C1 segment of cervical spinal cord (tissue), 14 donors: ENCODE data around the gene RANBP3.
A peak's percentile ranks its signal among the peaks of the same experiment; 100 is the strongest.
"Not testable (repeated sequence)": the region's sequence is repeated elsewhere in the genome, so short reads cannot be mapped to it uniquely, and the experiment has no call there.

Source experiments
- DNase-seq, 14 donors: peaks; one replicate each; lab custom pipeline; 2025; lab: John Stamatoyannopoulos, UW

Gene RANBP3

DNA sequence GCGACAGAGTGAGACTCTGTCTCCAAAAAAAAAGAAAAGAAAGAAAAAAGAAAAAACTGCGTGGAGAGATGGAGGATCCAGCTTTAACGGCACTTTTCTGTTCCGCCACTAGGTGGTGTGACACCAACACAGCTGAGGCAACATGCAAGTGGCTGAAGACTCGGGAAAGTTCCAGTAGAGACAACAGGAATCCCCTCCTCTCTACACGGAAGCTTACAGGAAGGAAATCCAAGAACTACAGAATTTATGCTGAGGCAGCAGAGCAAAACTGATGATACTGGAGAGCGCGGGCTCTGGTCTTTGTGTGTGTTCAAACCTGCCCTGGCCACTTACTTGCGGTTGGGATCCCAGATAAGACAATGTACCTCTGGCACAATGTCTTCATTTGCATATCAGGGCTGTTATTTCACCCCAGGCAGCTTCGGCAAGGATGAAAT lies 9.9 kb downstream of the RANBP3 start:
- peak in 12 of 14 donors; percentile 19 to 74 (median 50) for DNase-seq

DNA sequence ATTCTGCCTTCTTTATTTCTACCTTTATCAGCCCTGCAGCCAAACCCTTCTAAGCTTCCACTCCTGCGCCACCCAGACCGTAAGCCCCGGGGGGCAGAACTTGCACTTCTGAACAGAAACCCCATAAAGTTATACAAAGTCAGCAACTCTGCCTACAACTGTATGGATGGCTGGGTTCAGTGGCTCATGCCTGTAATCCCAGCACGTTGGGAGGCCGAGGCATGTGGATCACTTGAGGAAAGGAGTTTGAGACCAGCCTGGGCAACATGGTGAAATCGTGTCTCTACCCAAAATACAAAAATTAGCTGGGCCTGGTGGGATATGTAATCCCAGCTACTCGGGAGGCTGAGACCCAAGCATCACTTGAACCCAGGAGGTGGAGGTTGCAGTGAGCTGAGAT lies 10.4 kb downstream of the RANBP3 start:
- DNase-seq = peak in 1 of 14 donors; percentile 36

DNA sequence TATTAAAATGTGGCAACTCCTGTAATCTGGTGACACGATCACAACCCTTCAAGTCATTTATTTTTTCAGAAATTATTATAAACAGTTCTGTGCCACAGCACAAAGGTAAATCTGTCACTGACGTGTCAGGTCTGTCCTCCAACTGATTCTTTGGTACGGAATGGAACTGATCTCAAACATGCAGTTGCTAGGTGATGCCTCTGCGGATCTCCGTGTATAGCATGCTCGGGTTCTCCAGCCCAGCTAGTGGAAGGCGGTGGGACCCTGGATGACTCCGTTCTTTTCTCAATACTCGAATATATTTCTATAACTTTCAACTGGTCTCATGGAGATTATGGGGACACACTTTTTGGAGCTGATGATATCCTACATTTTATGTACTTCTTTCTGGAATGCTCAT lies 11.0 kb downstream of the RANBP3 start:
- DNase-seq = no peak

DNA sequence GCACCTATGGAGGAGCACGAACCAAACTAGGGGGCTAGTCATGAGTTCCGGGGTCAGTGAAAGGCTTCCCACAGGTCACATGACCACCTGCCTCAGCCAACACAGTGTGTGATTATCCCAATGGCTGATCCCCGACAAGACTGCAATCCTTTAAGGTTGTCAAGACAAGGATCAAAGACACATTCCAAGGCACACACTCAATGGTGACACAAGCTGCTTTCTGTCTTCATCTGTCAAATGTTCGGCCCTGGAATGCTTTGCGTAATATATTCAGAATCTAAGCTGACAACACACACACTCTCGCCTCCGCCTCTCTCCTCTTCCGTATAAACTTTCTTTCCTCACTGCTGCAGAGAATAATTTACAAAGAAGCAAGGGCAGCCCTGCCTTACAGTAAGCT lies 11.7 kb downstream of the RANBP3 start:
- DNase-seq = no peak

DNA sequence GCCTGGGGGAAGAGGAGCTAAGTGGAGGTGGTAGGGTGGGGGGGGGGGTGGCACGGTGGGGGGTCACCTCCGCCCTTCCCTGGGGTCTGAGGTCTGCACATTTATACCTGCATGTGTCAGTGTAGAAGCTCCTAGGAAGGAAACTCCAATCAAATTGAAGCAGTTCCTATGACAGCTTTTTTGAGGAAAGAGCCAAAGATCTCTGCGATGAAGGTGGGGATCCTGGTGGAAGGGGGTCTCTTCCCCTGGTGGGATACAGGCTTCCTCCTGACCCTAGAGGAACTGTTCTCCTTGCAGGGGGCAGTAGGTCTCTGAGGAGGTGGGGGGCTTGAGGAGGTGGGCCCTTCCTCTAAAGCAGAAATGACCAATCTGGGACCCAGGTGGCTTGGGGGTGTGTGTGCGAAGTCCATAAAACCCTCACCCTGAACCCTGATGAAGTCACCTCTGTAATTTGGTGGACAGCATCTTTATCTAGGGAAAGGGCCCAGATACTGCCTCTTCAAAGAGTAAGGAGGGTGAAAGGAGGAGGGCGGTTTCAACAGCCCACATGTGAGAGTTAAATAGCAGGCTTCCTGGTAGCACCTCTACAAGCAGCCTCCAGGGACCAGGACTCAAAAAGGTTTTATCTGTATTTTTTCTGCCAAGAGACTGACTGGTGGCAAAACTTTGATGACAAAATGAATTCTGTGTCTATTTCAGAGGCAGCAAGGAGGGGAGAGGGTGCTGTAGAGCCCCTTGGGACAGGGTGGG lies 12.9 kb downstream of the RANBP3 start:
- no peak for DNase-seq

DNA sequence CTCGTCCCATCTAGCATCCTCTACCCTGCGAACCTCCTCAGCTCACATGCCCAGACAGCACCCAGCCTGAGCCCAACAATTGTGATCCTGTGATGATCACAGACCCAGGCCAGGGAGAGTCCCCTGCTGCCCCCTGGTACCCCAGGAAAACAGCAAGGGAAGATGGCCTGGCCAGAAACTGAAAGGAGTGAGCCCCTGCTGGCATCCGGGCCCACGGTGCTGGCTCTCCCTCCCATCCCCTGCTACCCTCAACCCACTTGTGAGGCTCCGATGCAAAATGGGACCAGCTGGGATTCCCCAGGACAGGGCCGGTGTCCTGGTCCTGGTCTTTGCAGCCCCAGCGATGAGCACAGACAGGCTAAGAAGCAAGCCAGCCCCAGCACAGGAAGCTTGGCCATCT lies 14.1 kb downstream of the RANBP3 start:
- DNase-seq = no peak

DNA sequence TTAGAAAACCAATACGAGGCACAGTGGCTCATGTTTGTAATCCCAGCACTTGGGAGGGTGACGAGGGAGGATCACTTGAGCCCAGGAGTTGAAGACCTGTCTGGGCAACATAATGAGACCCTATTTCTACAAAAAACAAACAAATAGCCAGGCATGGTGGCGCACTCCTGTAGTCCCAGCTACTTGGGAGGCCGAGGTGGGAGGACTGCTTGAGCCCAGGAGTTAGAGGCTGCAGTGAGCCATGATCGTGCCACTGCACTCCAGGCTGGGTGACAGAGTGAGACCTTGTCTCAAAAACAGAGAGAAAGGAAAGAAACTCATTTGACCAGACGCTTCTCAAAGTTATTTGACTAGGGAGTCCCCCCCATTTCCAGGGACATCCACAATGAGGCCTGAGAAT lies 14.7 kb downstream of the RANBP3 start:
- not testable (repeated sequence) for DNase-seq

DNA sequence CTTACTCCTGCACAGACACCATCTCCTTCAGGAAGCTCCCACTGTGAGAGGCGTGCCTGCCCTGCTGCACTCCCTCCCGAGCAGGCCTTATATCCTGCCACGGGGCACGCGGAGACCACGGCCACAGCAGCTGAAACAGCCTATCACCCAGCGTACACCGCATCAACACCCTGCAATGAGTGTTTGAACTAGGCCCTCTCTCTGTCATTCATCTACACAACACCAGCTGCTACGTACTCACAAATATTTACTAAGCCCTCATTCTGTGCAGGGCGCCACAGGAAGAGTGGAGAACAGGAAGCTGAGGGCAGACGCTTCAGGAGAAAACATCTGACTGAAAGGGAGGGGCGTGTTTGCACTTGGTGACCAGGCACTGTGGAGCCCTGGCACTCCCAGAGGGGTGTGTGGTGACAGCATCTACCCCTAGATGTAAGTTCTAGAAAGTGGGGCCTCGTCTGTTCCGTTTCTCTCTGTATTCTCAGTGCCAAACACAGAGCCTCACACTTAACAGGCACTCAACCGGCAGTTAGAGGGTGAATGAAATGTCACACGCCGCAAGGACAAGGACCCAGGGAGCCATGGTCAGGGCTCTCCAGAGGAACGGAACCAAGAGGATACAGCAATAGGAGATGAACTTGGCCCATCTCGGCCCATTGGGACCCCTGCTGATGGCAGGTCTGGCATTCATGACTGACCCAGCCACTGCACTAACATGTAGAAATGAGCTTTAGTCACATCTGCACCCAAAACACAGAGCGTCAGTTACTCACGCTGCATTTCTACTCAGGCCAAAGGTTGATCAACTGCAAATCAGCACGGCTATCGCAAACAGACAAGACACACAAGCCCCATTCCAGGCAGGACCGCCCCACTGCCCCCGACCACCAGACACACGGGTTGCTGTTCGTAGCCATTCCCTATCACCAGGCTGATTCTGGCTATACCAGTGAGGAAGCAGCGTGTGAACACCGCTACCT lies 15.7 kb downstream of the RANBP3 start:
- DNase-seq = peak in 8 of 14 donors; percentile 12 to 56 (median 34)

DNA sequence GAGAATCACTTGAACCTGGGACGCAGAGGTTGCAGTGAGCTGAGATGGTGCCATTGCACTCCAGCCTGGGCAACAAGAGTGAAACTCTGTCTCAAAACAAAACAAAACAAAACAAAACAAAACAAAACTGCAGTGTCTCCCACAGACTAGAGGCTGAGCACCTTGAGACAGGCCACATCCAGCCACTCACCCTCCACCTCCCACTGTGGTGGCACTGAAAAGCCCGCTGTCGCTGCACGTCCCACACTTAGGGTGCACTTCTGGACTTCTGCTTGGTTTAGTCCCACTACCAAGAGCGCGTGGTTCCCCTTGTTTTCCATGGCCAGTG lies 16.3 kb downstream of the RANBP3 start:
- DNase-seq = not testable (repeated sequence)

DNA sequence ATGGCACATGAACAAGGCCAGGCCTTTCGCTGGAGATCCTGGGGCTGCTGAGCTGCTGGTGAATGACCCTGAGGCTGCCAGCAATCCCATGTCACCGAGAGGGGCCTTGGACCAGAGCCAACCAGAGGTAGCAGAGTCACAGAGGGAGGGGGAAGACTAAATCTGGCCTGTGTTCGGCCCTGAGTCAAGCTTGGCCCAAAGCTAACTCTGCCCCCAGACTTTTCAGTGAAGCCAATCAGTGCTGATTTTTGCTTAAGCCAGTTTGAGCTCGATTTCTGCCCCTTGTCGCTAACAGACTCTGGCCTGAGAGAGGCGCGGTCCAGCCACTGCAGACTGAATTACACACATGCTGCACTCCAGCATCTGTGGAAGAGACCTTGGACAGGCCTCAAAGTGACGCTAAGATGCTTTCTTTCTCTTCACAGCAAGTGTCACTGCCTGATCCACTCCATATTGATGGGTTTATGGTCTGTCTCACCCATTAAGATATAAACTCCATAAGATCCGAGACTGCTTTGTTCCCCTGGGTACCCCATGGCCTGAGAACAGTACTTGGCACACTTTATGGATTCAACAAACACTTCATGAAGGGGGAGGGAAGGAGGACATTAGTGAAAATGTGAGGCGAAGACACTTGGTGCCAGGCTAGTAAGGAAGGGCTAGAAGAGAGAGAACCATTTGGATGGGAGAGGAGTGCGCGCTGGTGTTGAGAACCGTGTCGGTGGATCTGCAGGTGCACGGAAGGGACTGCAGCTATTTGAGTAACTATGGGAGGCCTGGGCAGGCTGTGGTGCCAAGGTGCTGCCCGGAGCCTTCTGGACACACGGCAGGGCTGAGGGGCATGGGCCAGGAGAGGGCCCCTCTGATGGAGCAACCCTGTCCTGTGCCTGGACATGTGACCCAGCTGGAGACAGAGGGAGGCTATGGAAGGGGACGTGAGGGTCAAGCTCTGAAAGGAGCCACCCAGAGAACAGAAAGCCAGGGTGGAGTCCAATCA lies 17.6 kb downstream of the RANBP3 start:
- peak in 9 of 14 donors; percentile 13 to 51 (median 28) for DNase-seq

DNA sequence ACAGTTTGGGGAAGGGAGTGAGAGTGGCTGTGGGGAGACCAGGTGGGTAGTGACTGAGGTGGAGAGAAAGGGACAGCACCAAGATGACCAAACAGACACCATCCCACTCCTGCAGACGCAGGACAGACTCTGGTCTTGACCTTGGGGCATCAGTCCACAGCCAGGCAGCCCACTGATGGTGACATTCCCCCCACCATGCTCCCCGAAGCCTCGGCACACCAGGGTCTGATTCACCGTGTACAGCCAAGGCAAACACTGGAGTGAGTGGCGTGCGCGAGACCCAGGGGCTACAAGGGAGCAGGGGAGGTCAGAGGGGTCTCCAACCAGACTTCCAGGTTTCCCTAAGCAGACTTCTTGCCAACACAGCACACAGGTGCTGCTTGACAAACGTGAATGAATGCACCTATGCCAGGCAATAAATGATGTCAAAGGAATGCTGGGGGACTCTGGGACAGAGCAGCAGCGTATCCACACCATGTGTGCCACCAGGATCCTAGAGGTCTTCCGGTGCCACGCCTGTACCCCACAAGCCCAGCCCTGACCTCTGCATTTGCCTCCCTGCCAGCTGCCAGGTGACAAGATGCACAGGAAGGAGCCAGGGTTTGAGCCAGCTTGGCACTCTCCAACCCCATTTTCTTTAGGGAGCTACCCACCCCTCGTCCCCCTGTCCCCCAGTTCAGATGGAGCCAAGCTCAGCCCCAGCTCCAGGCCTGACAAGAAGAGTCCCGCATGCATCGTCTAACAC lies 18.5 kb downstream of the RANBP3 start:
- DNase-seq = no peak

DNA sequence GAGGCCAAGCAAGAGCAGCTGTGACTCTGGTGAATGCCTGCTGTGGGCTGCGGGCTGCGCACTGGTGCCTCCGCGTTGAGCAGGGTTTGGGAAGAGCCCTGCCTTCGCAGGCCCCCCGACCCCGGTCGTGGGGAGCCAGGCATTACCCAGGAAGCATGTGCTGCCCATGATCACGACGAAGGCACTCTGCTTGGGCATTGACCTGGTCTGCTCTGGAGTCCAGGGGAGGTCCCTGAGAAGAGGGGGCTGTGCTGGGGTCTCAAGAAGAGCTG lies 19.2 kb downstream of the RANBP3 start:
- DNase-seq = no peak

DNA sequence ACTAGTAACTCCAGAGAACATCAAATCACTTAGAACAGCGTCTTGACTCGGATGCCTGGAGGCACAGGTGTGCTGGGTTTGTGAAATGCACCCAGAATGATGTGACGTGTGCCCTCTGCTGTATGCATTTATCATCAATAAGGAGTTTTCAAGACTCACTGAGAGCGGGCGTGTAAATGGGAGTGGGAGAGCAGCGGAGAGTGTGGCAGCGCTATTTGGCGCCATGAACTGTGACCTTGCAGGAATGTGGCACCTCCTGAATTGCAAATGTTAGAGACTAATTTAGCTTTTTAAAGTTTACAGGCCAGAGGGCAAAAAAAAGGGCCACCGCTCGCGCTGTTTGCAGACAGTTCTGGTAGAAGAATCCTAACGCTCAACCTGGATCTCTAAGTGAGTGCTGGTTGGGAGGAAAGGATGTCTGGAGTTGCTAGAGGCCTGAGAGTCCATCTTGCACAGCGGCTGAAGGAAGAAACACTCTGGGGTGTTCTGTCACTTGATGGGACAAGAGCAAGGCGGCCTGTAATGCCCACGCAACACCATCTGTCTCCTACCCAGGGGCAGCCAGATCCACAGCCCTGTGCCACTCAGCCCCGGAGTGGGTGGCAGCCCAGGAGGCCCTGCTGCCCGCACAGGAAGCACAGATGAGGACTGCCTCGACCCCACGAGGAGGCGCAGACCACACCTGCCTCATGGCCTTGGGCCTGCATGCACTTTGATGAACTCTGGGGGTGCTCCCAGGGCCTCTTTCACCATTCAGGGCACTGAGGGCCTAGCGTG lies 19.7 kb downstream of the RANBP3 start:
- DNase-seq = no peak

DNA sequence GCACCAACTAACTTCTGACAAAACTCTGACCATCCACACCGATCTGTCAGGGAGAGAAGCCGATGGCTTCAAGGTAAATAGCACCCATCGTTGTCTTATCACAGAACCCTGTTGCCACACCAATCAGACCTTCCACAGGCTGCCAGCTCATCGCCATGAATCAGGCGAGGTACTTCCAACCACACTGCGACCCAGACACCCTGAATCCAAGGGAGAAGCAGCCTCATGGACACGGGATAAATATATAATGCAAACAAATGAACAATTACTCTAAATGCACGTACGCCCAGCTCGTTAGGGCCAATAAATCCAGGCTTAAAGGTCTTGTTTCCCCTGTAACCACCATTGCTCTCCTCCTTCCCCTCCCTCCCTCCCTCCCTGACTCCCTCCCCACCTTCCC lies 20.8 kb downstream of the RANBP3 start:
- DNase-seq = no peak

DNA sequence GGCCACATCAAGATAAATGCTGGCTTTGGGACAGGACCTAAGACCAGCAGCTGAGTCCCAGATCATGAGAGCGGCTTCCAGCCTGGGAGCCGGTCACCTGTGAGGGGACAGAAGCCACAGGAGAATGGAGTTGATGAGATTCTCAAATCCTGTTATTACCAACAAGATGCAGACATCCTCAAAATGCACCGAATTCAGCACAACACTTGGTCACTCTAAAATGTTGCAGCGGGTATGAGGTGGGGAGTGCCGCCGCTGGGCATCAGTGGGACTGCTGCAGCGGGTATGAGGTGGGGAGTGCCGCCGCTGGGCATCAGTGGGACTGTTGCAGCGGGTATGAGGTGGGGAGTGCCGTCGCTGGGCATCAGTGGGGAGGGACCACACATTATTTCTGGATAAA lies 21.2 kb downstream of the RANBP3 start:
- no peak for DNase-seq

DNA sequence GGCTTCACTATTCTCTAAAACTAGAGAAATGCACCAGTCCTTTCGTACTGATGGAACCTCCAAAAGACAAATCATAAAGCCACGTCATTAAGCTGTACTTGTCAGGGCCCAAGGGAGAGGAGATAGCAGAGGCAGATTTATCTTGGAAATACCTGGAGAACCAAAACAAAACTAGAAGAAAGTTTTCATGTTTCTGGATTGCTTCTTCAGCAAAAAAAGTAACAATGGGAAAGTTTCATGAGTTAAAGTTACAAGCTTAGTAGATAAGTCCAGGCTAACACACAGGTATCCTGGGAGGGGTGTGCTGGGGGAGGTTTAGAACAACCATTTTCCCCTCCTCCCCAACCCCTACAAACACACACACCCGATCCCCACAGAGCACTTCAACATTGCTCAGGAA lies 21.6 kb downstream of the RANBP3 start:
- no peak for DNase-seq

DNA sequence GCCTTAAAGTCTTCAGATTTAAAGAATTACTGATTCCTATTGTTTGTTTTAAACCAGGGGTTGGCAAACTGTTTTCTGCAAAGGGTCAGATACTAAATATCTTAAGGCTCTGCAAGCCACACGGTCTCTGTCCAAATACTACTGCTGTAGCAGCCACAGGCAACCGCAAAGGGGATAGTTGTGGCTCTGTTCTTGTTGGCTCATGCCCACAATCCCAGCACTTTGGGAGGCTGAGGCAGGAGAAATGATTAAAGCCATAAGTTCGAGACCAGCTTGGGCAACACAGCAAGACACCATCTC lies 22.4 kb downstream of the RANBP3 start:
- DNase-seq = no peak

DNA sequence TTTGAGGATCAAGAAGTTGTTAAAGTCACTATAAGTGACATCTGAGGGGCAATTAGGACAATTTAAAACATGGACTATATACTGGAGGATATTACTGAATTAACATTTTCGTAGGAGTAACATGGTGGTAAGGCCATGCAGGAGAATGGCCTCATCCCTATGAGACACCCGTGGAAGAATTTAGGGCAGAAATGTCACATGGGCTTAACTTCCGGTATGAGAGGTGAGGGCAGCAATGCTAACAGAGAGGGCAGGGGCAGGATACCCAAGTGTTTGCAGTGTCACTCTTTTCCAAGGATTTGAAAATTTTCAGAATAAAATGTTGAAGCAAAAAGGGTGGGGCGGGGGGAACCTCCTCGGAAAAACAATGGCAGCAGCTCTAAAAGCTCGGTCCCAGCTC lies 23.6 kb downstream of the RANBP3 start:
- peak in 1 of 14 donors; percentile 45 for DNase-seq

DNA sequence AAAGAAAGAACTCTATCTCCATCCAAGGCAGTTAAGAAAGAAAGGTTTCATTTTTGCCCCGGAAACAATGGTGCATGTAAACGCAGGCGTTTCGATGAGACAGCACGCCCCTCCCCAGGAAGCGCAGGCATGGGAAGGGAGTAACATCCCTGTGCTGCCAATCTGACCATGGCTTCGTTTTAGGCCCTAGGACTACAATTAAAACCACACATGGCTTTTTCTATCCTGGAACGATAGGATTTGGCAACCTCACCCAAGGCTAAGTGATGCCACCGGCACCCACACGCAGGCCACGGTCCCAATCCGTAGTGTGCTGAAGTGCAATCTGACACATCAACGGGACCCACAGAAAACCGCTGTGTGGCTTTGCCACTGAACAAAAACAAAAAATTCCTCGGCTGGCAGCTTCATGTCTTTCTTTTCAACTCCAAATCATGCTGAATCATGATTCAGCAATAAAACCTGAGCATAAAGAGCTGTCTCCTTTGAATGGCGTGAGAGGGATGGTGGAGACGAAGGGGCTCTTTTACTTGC lies 24.2 kb downstream of the RANBP3 start:
- DNase-seq = peak in 7 of 14 donors; percentile 5 to 56 (median 18)

DNA sequence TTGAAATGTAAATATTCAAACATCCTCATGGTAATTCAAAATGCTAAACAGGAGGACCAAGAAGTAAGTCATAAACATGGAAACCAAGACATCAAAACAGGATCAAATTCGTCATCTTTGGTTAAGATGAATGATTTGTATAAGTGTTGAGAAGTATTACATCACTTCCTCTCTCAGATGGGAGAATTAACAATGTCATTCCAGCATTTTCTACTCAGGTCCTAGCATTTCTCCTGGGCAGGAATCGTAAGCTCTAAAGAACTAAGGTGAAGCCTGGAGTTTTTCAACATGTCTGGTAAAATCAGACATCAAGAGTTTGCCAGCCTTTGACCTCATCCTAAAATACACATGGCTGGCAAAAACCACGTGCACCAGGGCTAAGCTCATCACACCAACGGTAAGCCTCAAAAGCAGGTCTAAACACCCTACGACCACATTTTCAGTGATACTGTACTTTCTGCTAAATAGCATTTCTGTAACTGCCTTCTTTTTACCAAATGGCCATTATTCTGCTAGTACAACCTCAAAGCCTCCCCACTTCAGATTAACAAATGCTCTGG lies 24.8 kb downstream of the RANBP3 start:
- no peak for DNase-seq
